Effector memory CD4-positive, alpha-beta T cell (primary cell): ENCODE data around the gene PAK1.

Source experiments
- DNase-seq, 3 donors: peaks; one replicate each; pipeline ENCODE4 v3.0.0-alpha.2; 2020
- H3K27ac ChIP-seq: 2 replicates; pipeline ENCODE4 v1.7.0; 2013; ENCODE audit warnings: mild to moderate bottlenecking, low read length, moderate library complexity; ENCODE audit not compliant: insufficient read depth, poor library complexity, severe bottlenecking
- H3K27me3 ChIP-seq: replicated peaks from 2 replicates; pipeline ENCODE4 v1.7.0; 2013; ENCODE audit warnings: mild to moderate bottlenecking, low read length; ENCODE audit not compliant: insufficient read depth, control insufficient read depth, poor library complexity, severe bottlenecking
- H3K36me3 ChIP-seq: 2 replicates; pipeline ENCODE4 v1.7.0; 2013; ENCODE audit warnings: mild to moderate bottlenecking, low read length, moderate library complexity; ENCODE audit not compliant: control insufficient read depth, insufficient read depth
- H3K4me1 ChIP-seq: 2 replicates; pipeline ENCODE4 v1.7.0; 2013; ENCODE audit warnings: low read length, mild to moderate bottlenecking; ENCODE audit not compliant: control insufficient read depth, insufficient read depth, poor library complexity, severe bottlenecking
- H3K4me3 ChIP-seq: 2 replicates; pipeline ENCODE4 v1.7.0; 2013; ENCODE audit warnings: low read length, low read depth, mild to moderate bottlenecking; ENCODE audit not compliant: insufficient read depth, poor library complexity, severe bottlenecking
- H3K9me3 ChIP-seq: 2 replicates; pipeline ENCODE4 v1.7.0; 2013; ENCODE audit warnings: mild to moderate bottlenecking, low read length, moderate library complexity; ENCODE audit not compliant: control insufficient read depth

The PAK1 gene

GRCh38 chr11:77353131-77353530, 120.8 kb downstream of the PAK1 start:
- no peaks in the 10 kb centered on the region for H3K36me3 ChIP-seq
- no peak overlapping the region for H3K27ac ChIP-seq
- no peaks in the 10 kb centered on the region for H3K4me1 ChIP-seq
- no peaks in the 10 kb centered on the region for H3K9me3 ChIP-seq
- H3K4me3 ChIP-seq = no peak overlapping the region
- DNase-seq = no peak
- H3K27me3 ChIP-seq = no peaks in the 10 kb centered on the region

DNA sequence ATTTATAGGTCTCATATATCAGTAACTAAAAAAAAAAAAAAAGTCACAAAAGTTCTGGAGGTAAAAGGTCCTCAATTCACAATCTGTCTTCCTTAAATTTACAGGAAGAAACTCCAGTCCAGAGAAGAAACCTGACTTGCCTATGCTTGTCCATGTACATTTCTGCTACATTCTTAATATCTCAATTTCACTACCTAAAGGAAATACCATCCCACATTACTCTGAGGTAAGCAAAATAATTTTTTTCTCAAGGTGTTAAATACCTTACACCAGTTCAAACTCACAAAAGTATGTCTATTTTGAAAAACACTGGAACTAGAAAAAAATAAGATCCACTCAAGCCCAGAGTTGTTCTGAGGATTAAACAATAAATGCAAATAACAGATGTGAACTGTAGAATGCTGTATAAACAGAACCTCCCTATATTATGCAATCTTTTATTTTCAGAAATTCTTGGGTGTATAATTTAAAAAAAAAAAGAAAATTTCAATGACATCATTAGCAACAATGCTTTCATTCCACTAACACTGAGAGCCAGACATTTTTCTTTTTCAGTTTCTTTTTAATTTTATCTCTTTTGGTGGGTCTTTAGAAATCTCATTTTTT, 122.5 kb downstream of the PAK1 start:
- DNase-seq = no peak
- Histone ChIP-seq H3K9me3 (no peaks in the 10 kb centered on the region), H3K27me3 (no peaks in the 10 kb centered on the region), H3K27ac (no peak overlapping the region), H3K4me3 (no peak overlapping the region), H3K4me1 (no peaks in the 10 kb centered on the region), H3K36me3 (no peaks in the 10 kb centered on the region)

- Histone ChIP-seq H3K9me3 (no peaks in the 10 kb centered on the region), H3K4me1 (no peaks in the 10 kb centered on the region), H3K4me3 (no peak overlapping the region), H3K27me3 (no peaks in the 10 kb centered on the region), H3K36me3 (peaks cover 3% of the 10 kb centered on the region), H3K27ac (no peak overlapping the region)
- no peak for DNase-seq
Observed at GRCh38 chr11:77347948-77348347, 125.9 kb downstream of the PAK1 start.

DNA sequence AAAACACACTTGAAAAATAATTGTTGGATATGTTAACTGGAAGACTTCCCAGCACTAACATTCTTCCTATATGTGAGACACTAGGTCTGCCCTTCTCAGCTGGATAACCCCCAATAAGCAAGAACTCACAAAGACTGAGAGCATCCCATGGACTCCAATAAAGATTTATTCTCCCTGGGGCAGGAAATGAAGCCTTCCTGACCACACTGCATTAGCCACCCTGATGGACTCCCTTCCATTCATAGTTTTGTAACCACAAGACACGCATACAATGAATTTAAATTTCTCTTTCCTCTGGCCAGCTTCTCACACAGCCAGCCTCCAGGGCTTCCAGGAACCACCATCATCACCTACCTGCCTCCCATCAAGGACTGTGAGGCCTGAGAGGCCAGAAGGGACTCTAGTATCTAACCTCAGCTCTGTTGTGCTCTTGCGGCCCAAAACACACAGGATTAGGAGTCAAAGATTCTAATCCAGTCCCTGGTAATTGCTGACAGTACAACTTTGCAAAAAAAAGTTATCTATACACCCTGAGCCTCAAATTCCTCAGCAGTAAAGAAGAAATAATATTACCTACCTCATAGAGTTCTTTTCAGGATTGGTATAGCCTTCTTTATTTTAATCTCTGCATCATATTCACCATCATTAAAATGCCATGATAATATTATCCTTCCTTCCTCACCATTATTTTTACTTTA, 126.8 kb downstream of the PAK1 start:
- no peaks in the 10 kb centered on the region for H3K4me1 ChIP-seq
- no peaks in the 10 kb centered on the region for H3K27me3 ChIP-seq
- no peak overlapping the region for H3K27ac ChIP-seq
- peaks cover 3% of the 10 kb centered on the region for H3K36me3 ChIP-seq
- no peak overlapping the region for H3K4me3 ChIP-seq
- H3K9me3 ChIP-seq = no peaks in the 10 kb centered on the region
- no peak for DNase-seq

DNA sequence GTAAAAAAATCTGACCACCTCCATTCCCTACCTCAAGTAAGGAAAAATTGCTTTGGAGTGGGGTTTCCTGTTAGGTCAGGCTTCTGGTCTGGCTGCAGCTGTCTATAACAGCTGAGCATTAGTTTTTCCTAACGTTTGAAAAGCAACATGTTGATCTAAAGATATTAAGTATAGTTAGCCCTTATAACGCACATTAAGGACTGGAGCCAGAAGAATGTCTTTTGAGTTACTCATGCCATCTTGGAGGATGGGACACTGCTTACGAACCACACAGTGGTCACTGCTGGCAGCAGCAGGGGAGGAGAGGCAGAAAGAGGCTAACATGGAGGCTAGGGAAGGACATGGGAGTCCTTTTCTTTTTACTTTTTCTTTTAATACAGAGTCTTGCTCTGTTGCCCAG, 128.3 kb downstream of the PAK1 start:
- peaks cover 3% of the 10 kb centered on the region for H3K36me3 ChIP-seq
- no peaks in the 10 kb centered on the region for H3K4me1 ChIP-seq
- no peaks in the 10 kb centered on the region for H3K9me3 ChIP-seq
- no peak for DNase-seq
- H3K27me3 ChIP-seq = no peaks in the 10 kb centered on the region
- no peak overlapping the region for H3K4me3 ChIP-seq
- H3K27ac ChIP-seq = no peak overlapping the region

GRCh38 chr11:77340501-77340900, 133.4 kb downstream of the PAK1 start:
- DNase-seq = no peak
- H3K27me3 ChIP-seq = no peaks in the 10 kb centered on the region
- no peak overlapping the region for H3K27ac ChIP-seq
- no peaks in the 10 kb centered on the region for H3K4me1 ChIP-seq
- no peaks in the 10 kb centered on the region for H3K9me3 ChIP-seq
- H3K36me3 ChIP-seq = peaks cover 3% of the 10 kb centered on the region
- no peak overlapping the region for H3K4me3 ChIP-seq

GRCh38 chr11:77332259-77332658, 141.6 kb downstream of the PAK1 start:
- Histone ChIP-seq H3K4me3 (no peak overlapping the region), H3K4me1 (no peaks in the 10 kb centered on the region), H3K27ac (no peak overlapping the region), H3K27me3 (no peaks in the 10 kb centered on the region), H3K36me3 (no peaks in the 10 kb centered on the region), H3K9me3 (no peaks in the 10 kb centered on the region)
- no peak for DNase-seq

- H3K27me3 ChIP-seq = no peaks in the 10 kb centered on the region
- no peak overlapping the region for H3K4me3 ChIP-seq
- H3K9me3 ChIP-seq = no peaks in the 10 kb centered on the region
- no peaks in the 10 kb centered on the region for H3K36me3 ChIP-seq
- no peak overlapping the region for H3K27ac ChIP-seq
- H3K4me1 ChIP-seq = no peaks in the 10 kb centered on the region
- DNase-seq = no peak
Observed at GRCh38 chr11:77325159-77325558, 148.7 kb downstream of the PAK1 start.

- H3K4me3 ChIP-seq = no peak overlapping the region
- no peaks in the 10 kb centered on the region for H3K4me1 ChIP-seq
- H3K27ac ChIP-seq = no peak overlapping the region
- no peaks in the 10 kb centered on the region for H3K9me3 ChIP-seq
- no peaks in the 10 kb centered on the region for H3K36me3 ChIP-seq
- no peak for DNase-seq
- no peaks in the 10 kb centered on the region for H3K27me3 ChIP-seq
Observed at GRCh38 chr11:77324508-77324907, 149.4 kb downstream of the PAK1 start.

DNA sequence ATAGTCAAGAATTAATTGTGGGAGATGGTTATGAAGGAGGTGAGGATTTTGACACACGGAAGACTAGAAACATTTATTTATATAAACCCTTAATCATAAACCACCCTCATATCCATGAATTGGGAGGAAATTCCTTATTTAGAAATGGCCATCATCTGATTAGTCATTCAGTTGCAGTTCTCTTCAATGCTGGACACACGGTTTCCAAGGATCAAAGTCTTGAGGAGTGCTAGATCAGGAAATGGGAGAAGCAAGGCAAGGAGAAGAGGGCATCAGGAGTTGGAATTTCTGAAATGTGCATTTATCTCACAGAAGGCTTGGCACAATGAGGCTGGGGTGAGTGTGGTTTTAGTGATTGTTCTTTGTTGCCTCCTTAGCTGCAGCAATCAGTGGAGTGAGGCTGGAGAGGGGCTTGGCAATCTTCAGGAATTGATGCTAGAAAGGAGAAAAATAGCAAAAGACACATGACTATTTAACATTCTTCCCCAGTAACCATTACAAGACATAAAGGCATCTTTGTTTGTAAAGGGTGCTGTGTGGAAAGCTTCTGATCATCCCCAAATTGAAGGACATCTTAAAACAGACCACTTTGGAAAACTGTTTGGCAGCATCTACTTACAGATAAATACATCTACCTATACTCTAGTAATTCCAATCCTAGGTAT, 150.8 kb downstream of the PAK1 start:
- Histone ChIP-seq H3K27me3 (no peaks in the 10 kb centered on the region), H3K36me3 (no peaks in the 10 kb centered on the region), H3K9me3 (no peaks in the 10 kb centered on the region), H3K4me1 (no peaks in the 10 kb centered on the region), H3K4me3 (no peak overlapping the region), H3K27ac (no peak overlapping the region)
- no peak for DNase-seq
